Measurements from ENCODE around the gene NHP2.
"Not testable (repeated sequence)": the region's sequence is repeated elsewhere in the genome, so short reads cannot be mapped to it uniquely, and the experiment has no call there.

NHP2 gene

DNA sequence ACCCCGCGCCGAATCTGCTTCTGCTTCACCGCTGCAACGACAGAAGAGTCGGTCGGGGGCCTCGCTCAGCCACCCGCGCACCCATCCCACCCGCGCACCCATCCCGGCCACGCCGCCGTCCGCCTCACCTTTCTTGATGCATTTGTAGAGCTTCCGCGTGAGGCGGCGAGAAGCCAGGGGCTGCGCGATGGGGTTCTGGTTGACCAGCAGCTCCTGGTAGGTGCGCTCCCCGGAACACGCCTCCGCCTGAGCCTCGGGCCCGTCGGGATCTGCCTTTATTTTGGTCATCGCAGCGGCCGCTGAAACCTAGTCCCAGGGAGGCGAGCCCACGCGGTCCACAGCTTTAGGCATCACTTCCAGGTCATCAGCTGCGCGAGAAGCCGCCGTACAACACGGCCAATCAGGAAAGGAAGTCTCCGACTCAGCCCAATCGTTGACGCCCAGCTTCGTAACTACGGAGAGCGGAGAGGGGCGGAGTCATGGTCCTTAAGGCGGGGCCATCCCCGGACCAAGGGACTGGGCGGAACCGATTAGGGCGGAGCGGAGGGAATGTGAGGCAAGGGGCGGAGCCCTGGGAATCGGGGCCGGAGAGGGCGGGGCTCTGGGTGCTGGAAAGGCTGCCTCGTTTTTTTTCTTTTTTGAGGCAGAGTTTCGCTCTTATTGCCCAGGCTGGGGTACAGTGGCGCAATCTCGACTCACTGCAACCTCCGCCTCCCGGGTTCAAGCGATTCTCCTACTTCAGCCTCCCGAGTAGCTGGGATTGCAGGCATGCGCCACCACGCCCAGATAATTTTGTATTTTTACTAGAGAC lies at the start of gene NHP2:
Gene NHP2 (minus strand): TSS at position 356 of the 811 bp plus-strand sequence. CDS start 68 bp downstream, at position 288.
- DNase-seq (ENCODE audit: low spot score): peak; percentile 100

DNA sequence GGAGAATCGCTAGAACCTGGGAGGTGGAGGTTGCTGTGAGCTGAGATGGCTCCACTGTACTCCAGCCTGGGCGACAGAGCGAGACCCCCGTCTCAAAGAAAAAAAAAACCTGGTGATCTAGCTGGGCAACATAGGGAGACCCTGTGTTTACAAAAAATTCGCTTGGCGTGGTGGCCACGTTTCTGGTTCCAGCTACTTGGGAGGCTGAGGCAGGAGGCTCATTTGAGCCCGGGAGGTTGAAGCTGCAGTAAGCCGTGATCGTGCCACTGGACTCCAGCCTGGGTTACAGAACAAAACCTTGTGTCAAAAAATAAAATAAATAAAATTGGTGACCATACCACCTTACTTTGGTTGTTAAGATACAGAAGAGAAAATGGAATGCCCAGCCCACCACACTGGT lies 48.9 kb upstream of the NHP2 start:
- no peak for DNase-seq (ENCODE audit: low spot score)

DNA sequence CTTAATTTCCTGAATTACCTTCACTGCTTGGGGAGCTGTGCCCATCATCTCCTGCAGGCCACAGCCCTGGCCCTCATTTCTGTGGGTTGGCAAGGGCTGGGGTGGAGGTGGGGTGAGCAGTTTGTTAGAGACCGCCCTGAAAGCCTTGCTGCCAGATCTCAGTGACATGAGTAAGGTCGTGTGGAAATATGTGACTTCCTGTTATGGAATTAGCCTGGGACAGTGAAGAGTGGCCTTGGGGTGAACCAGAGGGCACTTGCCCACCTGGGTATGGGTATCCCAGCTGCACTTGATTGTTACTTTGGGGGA lies 48.2 kb upstream of the NHP2 start:
- no peak for DNase-seq (ENCODE audit: low spot score)

DNA sequence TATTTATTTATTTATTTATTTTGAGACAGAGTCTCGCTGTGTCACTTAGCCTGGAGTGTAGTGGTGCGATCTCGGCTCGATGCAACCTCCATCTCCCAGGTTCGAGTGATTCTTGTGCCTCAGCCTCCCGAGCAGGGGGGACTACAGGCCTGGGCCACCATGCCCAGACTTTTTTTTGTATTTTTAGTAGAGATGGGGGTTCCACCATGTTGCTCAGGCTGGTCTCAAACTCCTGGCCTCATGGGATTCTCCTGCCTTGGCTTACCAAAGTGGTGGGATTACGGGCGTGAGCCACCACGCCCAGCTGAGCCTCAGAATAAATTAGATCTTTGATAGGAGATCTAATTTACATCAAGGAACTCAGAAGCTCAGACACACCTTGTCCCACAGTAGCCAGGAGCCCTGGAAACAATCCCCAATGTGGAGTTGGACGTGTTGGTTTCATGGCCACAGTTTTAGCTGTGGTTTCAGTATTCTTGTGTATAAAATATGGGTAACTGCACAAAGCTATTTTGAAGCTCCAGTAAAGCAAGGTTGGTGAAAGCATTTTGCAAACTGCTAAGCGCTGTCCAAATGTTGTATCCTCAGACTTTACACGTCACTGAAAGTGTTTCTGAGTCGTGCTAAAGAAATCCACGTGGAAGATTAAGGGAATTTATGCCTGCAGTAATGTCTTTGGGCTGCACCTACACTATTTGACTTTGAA lies 47.7 kb upstream of the NHP2 start:
- no peak for DNase-seq (ENCODE audit: low spot score)

DNA sequence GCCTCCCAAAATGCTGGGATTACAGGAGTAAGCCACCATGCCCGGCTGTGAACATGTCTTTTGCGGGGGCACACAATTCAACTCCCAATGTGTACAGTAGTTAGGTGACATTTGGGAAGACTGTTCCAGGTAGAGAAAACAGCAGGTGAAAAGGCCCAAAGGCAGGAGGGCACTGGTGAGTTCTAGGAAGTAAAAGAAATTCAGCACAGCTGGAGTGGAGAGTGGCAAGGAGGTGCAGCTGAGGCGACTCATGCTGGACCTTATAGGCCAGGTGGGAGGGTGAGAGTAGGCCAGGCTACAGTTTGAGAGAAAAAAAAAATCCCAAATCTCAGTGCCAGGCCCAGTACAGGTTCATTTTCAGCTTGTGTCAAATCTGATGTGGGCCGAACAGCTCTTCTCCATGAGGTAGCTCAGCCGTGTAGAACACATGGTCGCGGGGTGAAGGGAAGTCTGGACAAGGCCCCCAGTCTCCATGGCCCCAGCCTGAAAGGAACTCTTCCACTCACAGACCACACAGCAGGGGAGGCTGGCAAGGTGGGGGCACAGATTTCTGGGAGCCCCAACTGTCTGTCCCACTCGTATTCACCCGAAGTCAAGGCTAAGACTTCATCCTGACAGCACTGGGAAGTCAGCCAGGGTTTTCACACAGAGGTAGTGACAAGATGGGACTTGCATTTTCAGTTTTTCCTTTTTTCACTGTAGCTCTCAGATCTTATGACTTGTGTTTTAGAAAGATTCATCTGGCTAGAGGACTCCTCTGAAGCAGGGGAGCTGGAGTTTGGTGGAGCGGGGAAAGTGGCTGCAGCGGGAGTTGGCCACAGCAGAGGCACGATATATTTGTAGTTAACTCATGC lies 46.1 kb upstream of the NHP2 start:
- no peak for DNase-seq (ENCODE audit: low spot score)

DNA sequence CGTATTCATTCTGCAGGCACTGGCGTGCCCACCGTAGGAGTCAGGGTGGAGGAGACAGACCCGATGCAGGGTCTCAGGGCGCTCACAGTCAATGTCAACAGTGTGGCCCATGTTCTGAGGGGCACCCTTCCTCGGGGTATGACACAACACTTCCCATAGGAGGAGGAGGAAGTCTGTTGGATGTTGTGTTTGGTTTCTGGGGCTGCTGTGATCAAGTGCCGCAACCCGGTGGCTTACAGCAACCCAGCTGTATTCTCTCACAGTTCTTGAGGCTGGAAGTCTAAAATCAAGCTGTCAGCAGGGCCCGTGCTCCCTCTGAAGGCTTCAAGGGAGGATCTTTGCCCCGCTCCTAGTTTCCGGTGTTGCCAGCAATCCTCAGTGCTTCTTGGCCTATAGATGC lies 45.0 kb upstream of the NHP2 start:
- DNase-seq (ENCODE audit: low spot score): no peak

DNA sequence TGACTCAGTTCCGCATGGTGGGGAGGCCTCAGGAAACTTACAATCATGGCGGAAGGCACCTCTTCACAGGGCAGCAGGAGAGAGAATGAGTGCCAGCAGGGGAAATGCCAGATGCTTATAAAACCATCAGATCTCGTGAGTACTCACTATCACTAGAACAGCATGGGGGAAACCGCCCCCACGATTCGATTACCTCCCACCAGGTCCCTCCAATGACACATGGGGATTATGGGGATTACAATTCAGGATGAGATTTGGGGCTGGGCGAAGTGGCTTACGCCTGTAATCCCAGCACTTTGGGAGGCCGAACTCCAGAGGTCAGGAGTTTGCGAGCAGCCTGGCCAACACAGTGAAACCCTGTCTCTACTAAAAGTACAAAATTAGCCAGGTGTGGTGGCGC lies 44.5 kb upstream of the NHP2 start:
- DNase-seq (ENCODE audit: low spot score): not testable (repeated sequence)

DNA sequence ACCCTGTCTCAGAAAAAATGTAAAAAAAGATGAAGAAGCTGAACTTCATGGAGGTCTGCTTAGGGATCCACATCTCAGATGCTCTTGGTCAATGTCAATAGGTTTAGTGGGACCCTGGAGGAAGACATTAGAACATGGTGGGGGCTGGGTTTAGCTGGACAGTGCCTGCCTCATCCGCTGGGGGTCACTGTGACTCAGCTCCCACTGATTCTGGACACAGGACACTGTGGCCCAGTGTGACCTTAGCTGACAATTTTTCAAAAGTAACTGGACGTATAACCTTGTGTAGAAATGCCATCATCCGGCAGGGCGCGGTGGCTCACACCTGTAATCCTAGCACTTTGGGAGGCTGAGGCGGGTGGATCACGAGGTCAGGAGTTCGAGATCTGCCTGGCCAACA lies 43.3 kb upstream of the NHP2 start:
- no peak for DNase-seq (ENCODE audit: low spot score)

DNA sequence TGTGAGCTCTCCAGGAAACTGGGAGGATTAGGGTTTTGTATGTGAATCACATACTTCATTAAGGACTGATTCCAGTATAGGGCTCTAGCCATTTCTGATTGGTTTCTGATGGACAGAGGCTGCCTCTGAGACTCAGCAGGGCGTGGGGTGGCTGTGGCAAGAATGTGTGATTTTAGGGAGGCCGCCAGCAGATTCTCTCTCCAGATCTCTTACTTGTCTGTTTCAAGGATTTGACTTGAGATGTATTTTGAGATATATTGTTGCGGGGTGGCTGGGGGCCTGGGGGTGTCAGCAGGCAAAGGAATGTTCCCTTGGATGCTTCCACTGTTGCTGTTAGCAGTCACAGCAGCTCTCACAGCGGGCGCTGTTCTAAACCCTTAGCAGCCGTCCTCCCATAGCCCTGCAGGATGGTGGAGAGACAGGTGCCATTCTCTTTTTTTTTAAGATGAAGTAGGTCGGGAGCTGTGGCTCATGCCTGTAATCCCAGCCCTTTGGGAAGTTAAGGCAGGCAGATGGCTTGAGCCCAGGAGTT lies 42.7 kb upstream of the NHP2 start:
- DNase-seq (ENCODE audit: low spot score): no peak

DNA sequence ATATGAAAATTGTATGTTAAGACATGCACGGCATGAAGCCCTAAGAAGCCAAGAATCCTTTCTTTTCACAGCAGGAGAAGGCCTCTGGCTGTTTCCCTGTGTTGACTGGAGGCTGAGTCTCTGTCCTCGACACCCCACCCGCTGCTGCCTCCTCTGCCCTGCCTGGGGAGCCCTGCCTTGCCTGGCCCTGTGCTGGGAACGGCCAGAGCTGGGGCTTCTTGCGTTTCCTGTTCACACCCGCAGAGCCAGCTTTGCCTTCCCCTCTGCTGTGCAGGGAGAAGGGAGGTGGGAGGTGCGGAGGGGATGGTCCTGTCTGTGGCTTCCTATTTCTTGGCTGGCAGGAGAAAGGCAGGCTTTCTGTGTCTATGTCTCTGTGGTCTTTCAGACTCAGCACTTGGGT lies 40.3 kb upstream of the NHP2 start:
- no peak for DNase-seq (ENCODE audit: low spot score)

DNA sequence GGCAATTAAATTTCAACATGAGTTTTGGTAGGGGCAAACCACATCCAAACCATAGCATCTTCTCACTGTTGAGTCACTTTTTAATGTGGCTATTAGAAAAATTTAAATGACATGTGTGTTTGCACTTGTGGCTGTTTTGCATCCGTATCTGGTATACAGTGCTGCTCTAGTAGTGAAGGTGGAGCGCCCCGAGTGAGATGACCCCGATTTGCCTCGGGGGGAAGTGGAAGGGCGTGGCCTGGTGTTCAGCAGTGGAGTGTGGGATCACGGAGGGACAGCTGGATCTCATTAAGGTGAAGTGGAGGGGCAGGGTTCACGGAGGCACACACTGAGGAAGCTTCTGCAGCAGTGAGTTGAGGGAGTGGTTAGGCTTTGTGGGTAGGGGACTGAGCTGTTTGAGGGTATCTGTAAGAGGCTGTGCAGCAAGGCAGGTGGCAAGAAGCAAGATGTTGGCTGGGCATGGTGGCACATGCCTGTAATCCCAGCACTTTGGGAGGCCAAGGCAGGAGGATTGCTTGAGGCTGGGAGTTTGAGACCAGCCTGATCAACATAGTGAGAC lies 39.6 kb upstream of the NHP2 start:
- no peak for DNase-seq (ENCODE audit: low spot score)

DNA sequence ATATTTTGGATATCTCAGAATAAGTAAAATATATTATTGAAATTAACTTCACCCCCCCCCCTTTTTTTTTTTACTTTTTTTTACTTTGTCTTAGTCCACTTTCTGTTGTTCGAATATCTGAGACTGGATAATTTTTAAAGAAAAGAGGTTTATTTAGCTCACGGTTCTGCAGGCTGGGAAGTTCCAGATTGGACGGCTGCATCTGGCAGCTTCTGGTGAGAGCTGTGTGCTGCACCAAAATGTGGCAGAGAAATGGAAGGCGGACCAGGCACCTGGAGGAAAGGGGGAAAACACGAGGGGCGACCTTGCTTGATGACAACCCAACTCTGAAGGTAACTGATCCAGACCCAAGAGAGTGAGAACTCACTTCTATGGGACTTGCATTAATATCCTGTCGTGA lies 39.1 kb upstream of the NHP2 start:
- no peak for DNase-seq (ENCODE audit: low spot score)

DNA sequence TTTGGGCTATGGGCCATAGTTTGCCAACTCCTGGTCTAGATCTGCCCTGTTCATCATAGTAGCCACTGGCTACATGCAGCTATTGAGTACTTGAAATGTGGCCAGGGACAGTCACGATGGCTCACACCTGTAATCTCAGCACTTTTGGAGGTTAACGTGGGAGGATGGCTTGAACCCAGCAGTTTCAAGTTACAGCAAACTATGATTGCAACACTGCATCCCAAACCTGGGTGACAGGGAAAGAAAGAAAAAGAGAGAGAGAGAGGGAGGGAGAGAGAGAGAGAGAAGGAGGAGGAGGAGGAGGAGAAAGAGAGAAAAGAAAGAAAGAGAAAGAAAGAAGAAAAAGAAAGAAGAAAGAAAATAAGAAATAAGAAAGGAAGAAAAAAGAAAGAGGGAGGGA lies 38.6 kb upstream of the NHP2 start:
- DNase-seq (ENCODE audit: low spot score): no peak

DNA sequence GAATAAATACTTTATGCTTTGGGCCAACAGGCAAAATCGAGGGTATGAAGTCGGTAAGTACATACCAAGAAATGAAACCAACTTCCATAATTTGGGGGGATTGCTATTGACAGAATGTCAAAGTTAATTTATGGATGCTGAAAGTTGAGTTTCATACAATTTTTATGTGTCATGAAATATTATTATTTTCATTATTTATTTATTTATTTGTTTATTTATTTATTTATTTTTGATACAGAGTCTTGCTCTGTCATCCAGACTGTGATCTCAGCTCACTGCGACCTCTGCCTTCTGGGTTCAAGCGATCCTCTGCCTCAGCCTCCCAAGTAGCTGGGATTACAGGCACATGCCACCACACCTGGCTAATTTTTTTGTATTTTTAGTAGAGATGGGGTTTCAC lies 38.0 kb upstream of the NHP2 start:
- DNase-seq (ENCODE audit: low spot score): no peak

DNA sequence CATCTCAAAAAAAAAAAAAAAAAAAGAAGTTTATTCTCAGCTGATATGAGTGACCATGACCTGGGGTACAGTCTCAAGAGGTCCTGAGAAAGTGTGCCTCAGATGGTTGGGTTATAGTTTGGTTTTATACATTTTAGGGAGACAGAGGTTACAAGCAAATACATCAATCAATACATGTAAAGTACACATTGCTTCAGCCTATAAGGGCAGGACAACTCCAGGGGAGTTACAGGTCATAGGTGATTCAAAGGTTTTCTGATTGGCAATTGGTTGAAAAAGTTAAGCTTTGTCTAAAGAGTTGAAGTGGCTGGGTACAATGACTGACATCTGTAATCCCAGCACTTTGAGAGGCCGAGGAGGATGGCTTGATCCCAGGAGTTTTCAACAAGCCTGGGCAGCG lies 35.7 kb upstream of the NHP2 start:
- DNase-seq (ENCODE audit: low spot score): no peak

DNA sequence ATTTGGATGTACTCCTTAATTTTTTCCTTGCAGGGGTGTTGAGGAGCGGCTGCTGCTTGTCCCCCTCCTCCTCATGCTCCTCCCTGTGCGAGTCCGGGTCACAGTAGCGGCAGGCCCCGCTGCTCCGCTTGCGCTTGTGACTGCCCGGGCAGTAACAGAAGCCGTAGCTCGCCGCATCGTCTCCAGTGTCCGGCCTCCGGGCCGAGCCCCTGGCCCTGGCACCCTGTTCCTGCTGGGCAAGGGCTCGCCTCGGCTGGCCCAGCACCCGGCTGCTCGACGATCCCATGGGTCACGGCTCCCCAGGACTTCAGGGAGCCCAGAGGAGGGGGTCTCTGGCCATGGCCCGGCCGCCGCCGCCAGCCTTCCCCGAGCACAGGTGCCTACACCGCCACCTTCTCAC lies 33.3 kb upstream of the NHP2 start, which contains the start of gene GMCL2:
Gene GMCL2 (minus strand): TSS at position 358 of the 400 bp plus-strand sequence. CDS start 72 bp downstream, at position 286.
- no peak for DNase-seq (ENCODE audit: low spot score)

DNA sequence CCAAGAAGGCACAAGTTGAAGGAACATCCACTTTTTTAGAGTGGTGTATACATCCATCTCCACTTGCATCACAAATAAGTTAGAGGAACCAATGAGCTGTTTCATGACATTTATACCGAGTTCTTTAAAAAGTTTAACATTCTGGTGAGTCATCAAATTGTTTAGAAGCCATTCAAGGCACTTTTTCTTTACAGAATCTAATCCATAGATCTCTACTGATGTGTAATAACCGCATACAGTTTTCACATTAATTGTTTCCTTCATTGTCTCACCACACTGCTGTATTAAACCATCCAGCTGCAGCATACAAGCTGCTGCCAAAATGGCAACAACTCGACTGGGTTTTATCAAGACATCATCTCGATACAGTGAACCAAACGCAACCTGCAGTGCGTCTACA lies 32.7 kb upstream of the NHP2 start:
- no peak for DNase-seq (ENCODE audit: low spot score)

DNA sequence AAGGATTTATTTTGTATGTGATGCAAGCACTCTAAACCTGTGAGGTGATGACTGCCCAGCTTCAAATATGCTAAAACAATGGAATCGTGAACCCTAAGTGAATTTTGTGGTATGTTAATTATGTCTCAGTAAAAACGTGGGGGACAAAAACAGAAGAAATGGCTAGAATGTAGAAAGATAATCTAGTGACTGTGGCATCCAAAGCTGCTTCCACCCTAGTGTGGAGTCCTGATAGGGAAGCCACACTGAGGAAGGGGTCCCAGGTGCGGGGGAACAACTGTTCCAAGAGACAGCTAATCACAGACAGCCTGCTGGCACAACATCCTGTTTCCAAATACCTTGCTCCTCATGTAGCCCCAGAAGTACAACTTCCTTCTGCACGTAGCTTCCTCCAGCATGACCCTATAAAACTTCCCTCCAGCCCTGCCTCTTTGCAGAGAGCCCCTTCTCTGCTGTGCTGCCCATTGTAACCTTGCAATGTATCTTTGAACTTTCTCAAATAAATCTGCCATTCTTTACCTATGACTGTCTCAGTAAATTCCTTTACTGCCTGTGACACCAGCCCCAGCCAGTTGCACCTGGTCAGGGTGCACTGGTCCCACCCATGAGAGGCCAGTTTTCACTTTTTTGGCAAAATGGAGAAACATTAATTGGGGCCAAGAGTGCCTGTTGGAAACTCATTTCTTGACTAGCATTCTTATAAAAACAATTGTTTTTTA lies 28.6 kb upstream of the NHP2 start:
- no peak for DNase-seq (ENCODE audit: low spot score)

DNA sequence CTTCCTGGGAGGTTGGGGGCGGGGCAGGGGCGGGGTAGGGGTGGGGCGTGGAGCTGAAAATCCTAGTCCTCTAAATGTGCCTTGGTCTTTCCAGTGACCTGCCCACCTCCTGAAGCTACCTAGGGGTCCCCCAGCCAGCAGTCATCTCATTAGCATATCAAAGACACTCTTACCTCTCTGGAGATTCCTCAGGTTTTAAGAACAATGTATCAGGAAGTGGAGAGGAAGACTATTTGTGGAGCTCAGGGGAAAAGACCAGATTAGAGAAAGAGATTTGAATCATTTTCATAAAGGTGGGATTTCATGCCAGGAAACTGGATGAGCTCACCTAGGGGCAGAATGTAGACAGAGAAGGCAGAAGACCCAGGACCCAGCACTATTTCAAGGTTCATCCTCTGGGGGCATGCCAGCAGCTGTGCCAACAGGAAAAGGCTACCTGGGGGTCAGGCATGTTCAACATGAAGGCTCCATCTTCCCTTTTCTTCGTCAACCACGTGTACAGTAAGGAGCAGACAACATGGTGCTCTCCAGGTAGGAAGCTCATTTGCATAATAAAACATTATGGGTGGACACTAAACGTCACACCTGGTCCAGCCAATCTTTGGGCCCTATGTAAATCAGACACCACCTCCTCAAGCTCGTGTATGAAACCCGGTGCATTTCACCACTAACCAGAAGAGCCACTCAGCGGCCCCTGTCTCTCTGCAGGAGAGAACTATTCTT lies 26.6 kb upstream of the NHP2 start:
- DNase-seq (ENCODE audit: low spot score): no peak

DNA sequence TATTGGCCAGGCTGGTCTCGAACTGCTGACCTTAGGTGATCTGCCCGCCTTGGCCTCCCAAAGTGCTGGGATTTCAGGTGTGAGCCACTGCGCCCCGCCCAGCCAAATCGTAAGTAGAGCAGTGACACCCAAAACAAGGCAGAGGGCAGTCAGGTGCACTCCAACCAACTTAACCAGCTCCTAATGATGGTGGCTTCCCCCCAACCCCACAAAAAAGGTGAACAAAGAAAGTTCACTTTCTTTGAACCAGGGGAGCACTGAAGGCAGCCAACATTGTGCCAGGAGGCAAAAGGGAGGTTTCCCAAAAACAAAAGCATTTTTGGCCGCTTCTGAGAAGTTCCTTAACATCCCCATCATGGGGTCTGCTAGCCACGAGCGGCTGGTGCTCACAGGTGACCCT lies 23.9 kb upstream of the NHP2 start:
- no peak for DNase-seq (ENCODE audit: low spot score)

DNA sequence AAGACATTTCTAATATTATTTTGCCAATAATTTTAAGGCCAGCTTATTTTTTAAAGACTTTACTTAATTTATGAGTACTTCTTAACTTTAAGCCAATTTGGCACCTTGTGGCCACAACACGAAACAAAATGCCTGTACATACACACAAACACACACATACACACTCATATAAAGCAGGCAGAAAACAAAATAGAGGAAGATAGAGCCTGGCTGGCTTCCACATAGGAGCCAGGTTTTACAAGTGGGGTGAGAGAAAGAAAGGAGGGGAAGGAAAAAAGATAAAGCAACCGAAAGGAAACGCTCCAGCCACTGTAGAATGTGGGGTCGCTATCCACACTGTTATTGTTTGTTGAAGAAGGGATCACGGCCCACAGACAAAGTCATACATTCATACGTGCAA lies 23.1 kb upstream of the NHP2 start:
- no peak for DNase-seq (ENCODE audit: low spot score)

Data from AG20443 (cell line).